ENCODE measurements around the gene CAMK4.

GRCh38 chr5:111518777-111519176, 294.6 kb downstream of the CAMK4 start:
- TF ChIP-seq SAP30 (IDR thresholded peaks at IDR 0.05; ENCODE audit: insufficient read depth, insufficient replicate concordance, low read length) (no peak), POLR2AphosphoS5 (IDR thresholded peaks at IDR 0.05; ENCODE audit: low read depth, low read length) (no peak), CTCF (IDR thresholded peaks at IDR 0.05; ENCODE audit: control extremely low read depth in 1 of 3, insufficient read depth in 1 of 3, low read depth in 1 of 3, low read length in 3 of 3) (no peak), RXRA (IDR thresholded peaks at IDR 0.05; ENCODE audit: insufficient read depth, low read depth, low read length) (no peak)

Data from H1 (cell line).